Skin epidermis (tissue), 12 donors: ENCODE data around the gene AREG.
A peak's percentile ranks its signal among the peaks of the same experiment; 100 is the strongest.

Experiments used
- H3K27ac ChIP-seq, 21 experiments: fragments of 200-600 bp; sonication (generic) in 11 of 21; one replicate each; pipeline ENCODE4 v1.5.0; 2020; ENCODE audit warnings: mild to moderate bottlenecking in 3 of 21, inconsistent platforms in 2 of 21, moderate library complexity in 2 of 21
- H3K4me3 ChIP-seq, 7 experiments: fragments of 200-600 bp; sonication (generic) in 2 of 7; one replicate each; pipeline ENCODE4 v1.5.0; 2020; ENCODE audit warnings: inconsistent platforms in 2 of 7, mild to moderate bottlenecking in 2 of 7, moderate library complexity in 1 of 7

Gene AREG

DNA sequence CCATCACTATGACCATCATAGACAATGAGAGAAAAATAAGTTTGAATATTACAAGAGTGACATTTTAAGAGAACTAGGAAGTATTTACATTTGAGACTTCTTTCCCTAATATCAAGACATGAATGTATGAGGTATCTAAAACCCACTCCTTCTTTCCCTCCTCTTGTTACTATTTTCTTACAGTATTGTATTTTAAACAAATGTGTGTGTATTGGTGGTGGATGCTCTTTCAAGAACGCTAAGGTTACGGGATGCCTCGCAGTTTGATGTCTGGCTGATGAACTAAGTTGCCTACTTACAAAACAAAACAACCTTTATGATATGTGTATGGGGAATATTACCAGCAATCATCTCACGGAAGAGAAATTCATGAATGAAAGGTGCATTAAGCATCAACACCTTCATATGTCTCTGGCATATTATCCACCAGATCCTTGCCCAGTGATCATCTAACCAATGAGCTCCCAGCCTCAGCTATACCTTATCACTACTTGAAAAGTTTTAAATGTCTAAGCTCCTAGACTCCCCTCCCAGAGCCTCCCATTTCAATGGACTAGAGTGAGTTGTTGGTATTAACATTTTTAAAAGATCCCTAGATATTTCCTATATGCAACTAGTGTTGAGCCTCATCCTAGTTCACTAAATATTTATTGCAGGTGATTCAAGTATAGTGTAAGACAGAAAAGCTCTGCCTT is 10.6 kb downstream of the AREG start:
- no peak overlapping the region for H3K27ac ChIP-seq
- no peak overlapping the region for H3K4me3 ChIP-seq

- H3K4me3 ChIP-seq, result no peak overlapping the region
- no peak overlapping the region for H3K27ac ChIP-seq
Observed at GRCh38 chr4:74456056-74456744, 11.3 kb downstream of the AREG start.

GRCh38 chr4:74456849-74457395 is 12.0 kb downstream of the AREG start:
- H3K27ac ChIP-seq, result no peak overlapping the region
- H3K4me3 ChIP-seq, result no peak overlapping the region

GRCh38 chr4:74460833-74461232 is 15.9 kb downstream of the AREG start:
- H3K27ac ChIP-seq, result no peak overlapping the region
- H3K4me3 ChIP-seq, result no peak overlapping the region

DNA sequence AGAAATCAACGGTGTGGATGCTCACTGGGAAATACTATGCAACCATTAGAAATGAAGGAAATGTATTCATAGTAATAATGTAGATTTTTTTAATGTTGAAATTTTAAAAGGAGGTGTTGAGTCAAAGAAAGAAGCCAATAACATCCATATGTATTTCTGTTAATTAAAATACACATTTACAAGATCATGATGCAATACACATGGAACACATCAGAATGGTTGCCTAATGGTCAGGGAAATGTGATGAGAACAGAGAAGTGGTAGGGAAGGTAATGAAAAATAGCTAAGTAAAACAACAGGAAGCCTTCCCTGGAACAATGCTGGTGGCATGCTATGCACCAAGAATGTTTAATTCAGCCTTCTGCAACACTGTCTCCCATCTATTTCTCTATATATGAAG is 18.2 kb downstream of the AREG start:
- Histone ChIP-seq H3K27ac (no peak overlapping the region), H3K4me3 (no peak overlapping the region)

GRCh38 chr4:74464291-74464690 is 19.4 kb downstream of the AREG start:
- no peak overlapping the region for H3K27ac ChIP-seq

DNA sequence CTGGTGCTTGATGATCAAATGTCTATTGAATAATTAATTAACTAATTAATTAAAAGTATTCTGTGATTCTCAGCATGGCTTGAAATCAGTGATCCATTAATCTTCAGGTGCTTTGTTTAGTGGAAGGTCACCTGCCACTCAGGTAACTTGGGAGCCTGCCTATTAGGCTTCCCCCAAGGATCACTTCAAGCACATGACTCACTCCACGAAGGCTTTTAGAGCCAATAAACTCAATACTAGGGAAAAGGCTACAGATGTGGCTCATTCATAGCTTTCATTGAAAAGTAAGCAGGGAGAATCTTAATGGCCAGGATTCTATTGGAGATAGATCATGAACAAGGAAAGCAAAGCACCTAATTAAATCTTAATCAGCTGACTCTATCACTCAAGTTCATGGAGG is 21.3 kb downstream of the AREG start:
- Histone ChIP-seq H3K4me3 (no peak overlapping the region), H3K27ac (no peak overlapping the region)

More at GRCh38 chr4:74464291-74464690, 19.4 kb downstream of the AREG start:
- no peak overlapping the region for H3K4me3 ChIP-seq

DNA sequence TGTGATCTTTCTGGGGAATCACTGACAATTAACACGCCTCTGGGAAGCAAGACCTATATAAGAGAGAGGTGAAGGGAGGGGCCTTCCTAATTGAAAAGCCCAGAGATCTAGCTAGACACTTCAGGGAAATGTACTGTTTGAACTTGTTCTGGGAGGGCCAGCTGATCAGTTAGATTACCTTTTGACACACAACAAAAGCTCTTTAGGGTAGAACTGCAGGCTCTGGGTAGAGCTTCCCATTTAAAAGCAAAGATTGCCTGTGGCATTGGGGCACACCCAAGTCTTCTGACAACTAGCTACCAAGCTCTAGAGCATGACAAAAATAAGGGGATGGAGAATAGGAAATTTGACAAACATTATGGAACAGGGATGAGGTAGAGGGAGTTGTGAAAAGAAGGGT is 26.3 kb downstream of the AREG start:
- Histone ChIP-seq H3K4me3 (no peak overlapping the region), H3K27ac (no peak overlapping the region)

DNA sequence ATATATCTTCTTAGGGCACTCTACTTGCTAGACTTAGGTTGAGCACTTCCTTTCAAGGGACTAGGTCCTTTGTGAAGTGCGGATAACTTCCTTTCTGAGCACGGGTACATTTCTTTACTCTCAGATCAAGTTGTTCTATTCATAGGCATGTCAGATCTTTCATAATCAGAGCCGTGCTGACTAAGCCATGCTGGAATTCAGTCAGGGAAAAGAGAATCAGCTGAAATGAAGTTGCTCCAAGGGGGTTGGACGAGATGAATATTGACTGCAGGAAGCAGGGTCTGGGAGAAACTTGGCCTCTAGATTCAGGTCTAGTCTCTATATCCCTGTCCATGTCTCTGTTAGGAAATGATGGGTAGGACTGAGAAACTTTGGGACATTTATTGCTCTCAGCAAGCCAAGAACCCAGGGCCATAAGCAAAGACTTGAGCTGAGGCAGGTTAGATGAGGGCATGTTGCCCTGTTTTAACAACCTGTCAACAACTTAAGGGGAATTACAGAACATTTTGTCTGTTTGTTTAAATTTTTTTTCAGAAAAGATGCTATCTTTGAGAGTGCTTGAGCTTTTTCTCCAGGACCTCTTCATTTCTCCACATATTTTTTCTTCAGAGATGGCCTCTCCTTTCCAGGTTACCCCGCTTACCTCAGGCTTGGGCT is 28.3 kb downstream of the AREG start:
- H3K4me3 ChIP-seq, result no peak overlapping the region
- no peak overlapping the region for H3K27ac ChIP-seq

- no peak overlapping the region for H3K27ac ChIP-seq
- no peak overlapping the region for H3K4me3 ChIP-seq
Observed at GRCh38 chr4:74474345-74475090, 29.6 kb downstream of the AREG start.

GRCh38 chr4:74475091-74475800 is 30.3 kb downstream of the AREG start:
- Histone ChIP-seq H3K4me3 (no peak overlapping the region), H3K27ac (no peak overlapping the region)

- no peak overlapping the region for H3K27ac ChIP-seq
Observed at GRCh38 chr4:74475946-74476345, 31.0 kb downstream of the AREG start.

DNA sequence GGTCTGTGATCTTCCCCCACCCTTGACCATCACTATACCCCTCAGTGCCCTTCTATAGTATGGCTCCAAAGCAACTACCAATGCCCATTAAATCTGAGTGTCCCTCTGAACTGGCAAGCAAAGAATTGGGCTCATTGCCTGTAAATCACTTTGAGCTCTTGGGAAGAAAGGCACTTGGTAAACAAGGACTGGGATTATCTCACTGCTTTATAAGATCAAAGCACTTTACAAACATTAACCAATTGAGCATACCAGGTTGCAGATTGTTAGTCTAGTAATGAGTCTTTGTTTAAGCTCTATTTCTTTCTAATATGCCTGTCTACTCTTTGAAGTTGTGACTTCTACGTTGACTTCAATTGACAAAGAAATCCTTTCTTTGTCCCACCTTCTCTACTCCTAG is 34.1 kb downstream of the AREG start:
- Histone ChIP-seq H3K27ac (no peak overlapping the region), H3K4me3 (no peak overlapping the region)

More at GRCh38 chr4:74475946-74476345, 31.0 kb downstream of the AREG start:
- H3K4me3 ChIP-seq, result no peak overlapping the region

DNA sequence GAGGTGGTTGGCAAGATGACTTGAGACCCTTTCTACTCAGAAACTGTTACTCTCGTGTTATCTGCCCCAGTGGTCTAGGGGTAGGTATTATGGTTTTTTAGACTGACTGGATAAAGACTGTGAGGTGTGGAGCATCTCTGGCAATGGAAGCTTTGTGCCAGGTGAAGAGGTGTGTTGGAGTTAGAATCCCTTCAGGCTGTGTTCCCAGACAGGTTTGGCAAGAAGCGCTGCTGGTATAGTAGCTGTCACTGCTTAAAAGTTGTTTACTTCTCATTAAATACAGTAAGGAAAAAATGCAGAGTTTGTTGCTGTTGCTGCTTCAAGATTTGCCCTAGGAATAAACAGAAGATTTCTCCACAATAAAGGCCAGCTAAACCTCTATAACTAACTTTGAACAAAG is 35.3 kb downstream of the AREG start:
- no peak overlapping the region for H3K4me3 ChIP-seq
- H3K27ac ChIP-seq, result no peak overlapping the region

DNA sequence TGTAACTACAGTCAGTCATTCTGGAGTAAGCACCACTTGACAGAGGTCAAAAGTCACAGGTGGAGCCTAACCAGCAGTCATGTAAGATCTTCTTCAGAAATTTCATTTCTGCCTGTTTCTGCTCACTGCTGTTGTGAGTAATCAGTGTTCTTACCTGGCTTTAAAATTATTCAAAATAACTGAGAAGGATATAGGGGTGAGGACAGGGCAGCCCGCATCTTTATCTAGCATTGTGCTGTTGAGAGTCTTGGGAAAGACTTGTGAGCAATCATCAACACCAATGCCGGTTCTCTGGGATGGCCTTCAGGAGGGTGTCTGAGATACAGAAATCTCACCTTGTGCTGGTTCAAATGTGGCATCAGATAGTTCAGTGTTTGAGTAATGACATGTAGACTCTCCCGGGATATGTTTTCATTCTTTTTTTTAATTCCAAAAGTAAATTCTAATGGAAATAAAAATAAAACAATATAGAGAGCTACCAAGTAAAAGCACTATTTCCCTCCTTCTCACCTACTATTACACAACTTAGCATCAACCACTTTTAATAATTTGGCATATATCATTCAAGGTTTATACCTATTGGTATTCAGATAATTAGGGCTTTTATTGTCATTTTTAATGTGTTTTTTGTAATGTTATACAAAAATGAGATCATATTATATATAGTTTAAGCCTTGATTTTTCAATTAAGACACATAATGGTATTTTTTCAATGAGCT is 37.1 kb downstream of the AREG start:
- Histone ChIP-seq H3K4me3 (no peak overlapping the region), H3K27ac (no peak overlapping the region)

GRCh38 chr4:74483226-74483911 is 38.4 kb downstream of the AREG start:
- Histone ChIP-seq H3K27ac (peak overlapping the region in 1 of 21 experiments; percentile 37), H3K4me3 (no peak overlapping the region)

DNA sequence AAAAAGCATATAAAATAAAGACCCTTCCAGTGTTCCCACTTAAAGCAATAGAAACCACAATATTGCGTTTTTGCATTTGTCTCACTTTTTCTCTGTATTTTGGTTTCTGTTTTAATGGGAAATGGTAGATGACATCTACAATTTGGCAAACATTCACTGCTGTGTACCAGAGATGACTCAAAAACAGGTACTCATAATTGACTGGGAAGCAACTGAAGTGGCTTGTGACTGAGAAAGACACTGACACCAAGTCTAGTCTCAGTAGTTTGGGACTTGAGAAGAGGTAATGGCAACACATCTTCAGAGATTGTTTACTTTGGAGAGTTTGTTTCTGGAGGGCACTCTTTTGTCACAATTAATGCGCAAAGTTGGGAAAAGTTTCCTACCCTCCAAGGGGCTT is 42.0 kb downstream of the AREG start:
- Histone ChIP-seq H3K27ac (no peak overlapping the region), H3K4me3 (no peak overlapping the region)

DNA sequence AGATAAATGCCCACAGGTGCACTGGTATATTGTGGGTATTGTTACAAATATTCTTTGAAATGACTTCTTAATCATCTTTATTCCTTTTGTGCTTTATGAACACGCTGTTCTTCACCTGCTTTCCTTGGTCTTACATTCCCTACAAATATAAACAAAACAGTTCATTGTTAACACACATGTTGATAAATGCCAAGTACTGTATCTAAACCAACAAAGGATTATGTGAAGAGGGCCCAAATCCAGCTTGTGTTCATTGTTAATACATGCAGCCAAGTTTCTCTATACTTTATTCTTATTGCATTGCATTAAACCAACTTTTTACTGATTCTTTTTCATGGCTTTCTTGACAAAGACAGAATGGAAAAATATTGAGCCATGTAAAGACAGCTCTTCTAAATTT is 42.8 kb downstream of the AREG start:
- no peak overlapping the region for H3K27ac ChIP-seq
- H3K4me3 ChIP-seq, result no peak overlapping the region
